Cardiac muscle cell (in vitro differentiated cells and primary cell): ENCODE measurements around the gene OBI1. TPM values are rescaled to one million over a fixed set of nuclear protein-coding genes. Genes with fewer than 3 reads are reported as not detected.

ENCODE experiments used
- DNase-seq, 2 donors: peaks; one replicate each; pipeline versions ENCODE4 v3.0.0 to v3.0.0-alpha.2; 2010 to 2017; ENCODE audit warnings: low read depth in 1 of 2, low spot score in 1 of 2
- H3K27ac ChIP-seq: fragments of 200-600 bp; sonication (generic); 2 replicates; pipeline ENCODE4 v1.5.1; 2016
- H3K27me3 ChIP-seq: fragments of 200-600 bp; sonication (generic); 2 replicates; pipeline ENCODE4 v1.6.0; 2016; ENCODE audit warnings: control low read depth
- H3K36me3 ChIP-seq: fragments of 200-600 bp; sonication (generic); 2 replicates; pipeline ENCODE4 v1.5.1; 2016; ENCODE audit warnings: control low read depth
- H3K4me1 ChIP-seq: fragments of 200-600 bp; sonication (generic); 2 replicates; pipeline ENCODE4 v1.8.1; 2017; ENCODE audit warnings: low read depth, mild to moderate bottlenecking, mixed run types
- H3K4me3 ChIP-seq: fragments of 200-600 bp; sonication (generic); 2 replicates; pipeline ENCODE4 v1.5.1; 2016; ENCODE audit warnings: mild to moderate bottlenecking
- H3K9me3 ChIP-seq: fragments of 200-600 bp; sonication (generic); 2 replicates; pipeline ENCODE4 v1.5.1; 2017; ENCODE audit warnings: low read depth, mild to moderate bottlenecking, control low read depth
- CTCF ChIP-seq: IDR thresholded peaks from 2 replicates; pipeline ENCODE4 v1.5.1; 2012; ENCODE audit warnings: low read depth, mild to moderate bottlenecking, low read length
- polyA plus RNA-seq: library from polyadenylated mRNA; unstranded; fragments of >200 nt; fragmentation: Nextera tagmentation; extraction: Ambion mirVana; gene quantifications from 2 replicates; pipeline ENCODE4 v1.2.1, GENCODE V29; 2016
- total RNA-seq: library from RNA; depleted of rRNA; stranded (reverse); fragments of >200 nt; gene quantifications from 2 replicates; pipeline ENCODE4 v1.2.3, GENCODE V29; 2016

Gene OBI1
- total and polyA plus RNA-seq, 2 experiments from 2014 or later = 14.1 to 17.0 TPM

- H3K9me3 ChIP-seq = no peaks in the 10 kb centered on the region
- H3K4me1 ChIP-seq = peaks cover 5% of the 10 kb centered on the region
- H3K36me3 ChIP-seq = no peaks in the 10 kb centered on the region
- no peak overlapping the region for H3K27ac ChIP-seq
- H3K4me3 ChIP-seq = no peak overlapping the region
- DNase-seq = no peak
- H3K27me3 ChIP-seq = no peaks in the 10 kb centered on the region
- TF ChIP-seq CTCF = no peak
Observed at GRCh38 chr13:78680576-78681350, 21.8 kb upstream of the OBI1 start.

- Histone ChIP-seq H3K4me1 (peaks cover 5% of the 10 kb centered on the region), H3K27ac (peak overlapping the region; percentile 59)
- no peak for TF ChIP-seq CTCF
Observed at GRCh38 chr13:78680115-78680561, 21.2 kb upstream of the OBI1 start.

GRCh38 chr13:78679329-78679728 is 20.4 kb upstream of the OBI1 start:
- DNase-seq = peak; percentile 30 to 45
- H3K9me3 ChIP-seq = no peaks in the 10 kb centered on the region
- no peak for TF ChIP-seq CTCF

More at GRCh38 chr13:78680115-78680561, 21.2 kb upstream of the OBI1 start:
- no peaks in the 10 kb centered on the region for H3K36me3 ChIP-seq
- H3K9me3 ChIP-seq = no peaks in the 10 kb centered on the region
- no peaks in the 10 kb centered on the region for H3K27me3 ChIP-seq
- no peak for DNase-seq
- no peak overlapping the region for H3K4me3 ChIP-seq

GRCh38 chr13:78675112-78675511 is 16.2 kb upstream of the OBI1 start:
- Histone ChIP-seq H3K27me3 (no peaks in the 10 kb centered on the region), H3K9me3 (no peaks in the 10 kb centered on the region), H3K4me3 (no peak overlapping the region), H3K4me1 (peaks cover 5% of the 10 kb centered on the region), H3K27ac (no peak overlapping the region), H3K36me3 (no peaks in the 10 kb centered on the region)
- no peak for TF ChIP-seq CTCF
- no peak for DNase-seq

More at GRCh38 chr13:78679329-78679728, 20.4 kb upstream of the OBI1 start:
- H3K27me3 ChIP-seq = no peaks in the 10 kb centered on the region
- no peak overlapping the region for H3K4me3 ChIP-seq
- H3K27ac ChIP-seq = peak overlapping the region; percentile 59
- H3K36me3 ChIP-seq = no peaks in the 10 kb centered on the region
- H3K4me1 ChIP-seq = peaks cover 5% of the 10 kb centered on the region

GRCh38 chr13:78674638-78675037 is 15.7 kb upstream of the OBI1 start:
- no peak overlapping the region for H3K27ac ChIP-seq
- H3K9me3 ChIP-seq = no peaks in the 10 kb centered on the region
- no peak for TF ChIP-seq CTCF
- peaks cover 2% of the 10 kb centered on the region for H3K4me1 ChIP-seq
- H3K27me3 ChIP-seq = no peaks in the 10 kb centered on the region
- no peak overlapping the region for H3K4me3 ChIP-seq
- no peaks in the 10 kb centered on the region for H3K36me3 ChIP-seq
- DNase-seq = no peak
